Parathyroid adenoma (tissue), 2 donors: ENCODE data around the gene UGT2A1.

ENCODE experiments used
- H2AFZ ChIP-seq: fragments of 300-600 bp; sonication (generic); one replicate; pipeline ENCODE4 v1.7.0; 2017; ENCODE audit warnings: antibody characterized with exemption, mild to moderate bottlenecking
- H3K27ac ChIP-seq: fragments of 300-600 bp; sonication (generic); one replicate; pipeline ENCODE4 v1.7.0; 2017
- H3K27me3 ChIP-seq: fragments of 300-600 bp; sonication (generic); one replicate; pipeline ENCODE4 v1.7.0; 2017; ENCODE audit warnings: low read length; ENCODE audit not compliant: control insufficient read depth, insufficient read depth
- H3K36me3 ChIP-seq: fragments of 300-600 bp; sonication (generic); one replicate; pipeline ENCODE4 v1.7.0; 2017; ENCODE audit warnings: low read length; ENCODE audit not compliant: control insufficient read depth, insufficient read depth
- H3K4me1 ChIP-seq: fragments of 300-600 bp; sonication (generic); one replicate; pipeline ENCODE4 v1.7.0; 2017; ENCODE audit warnings: control low read depth
- H3K4me2 ChIP-seq: fragments of 300-600 bp; sonication (generic); one replicate; pipeline ENCODE4 v1.7.0; 2017; ENCODE audit warnings: low read length
- H3K4me3 ChIP-seq: fragments of 300-600 bp; sonication (generic); one replicate; pipeline ENCODE4 v1.7.0; 2017; ENCODE audit warnings: low read depth, low read length
- H3K79me2 ChIP-seq: fragments of 300-600 bp; sonication (generic); one replicate; pipeline ENCODE4 v1.7.0; 2017; ENCODE audit warnings: control low read depth
- H3K9ac ChIP-seq: fragments of 300-600 bp; sonication (generic); one replicate; pipeline ENCODE4 v1.7.0; 2017; ENCODE audit warnings: mild to moderate bottlenecking
- H3K9me3 ChIP-seq: fragments of 300-600 bp; sonication (generic); one replicate; pipeline ENCODE4 v1.7.0; 2017; ENCODE audit warnings: low read length; ENCODE audit not compliant: control insufficient read depth
- TF ChIP-seq, protein P1 (sequence below): fragments of 300-600 bp; sonication (generic); IDR thresholded peaks from one replicate; pipeline ENCODE4 v1.7.0; 2017; ENCODE audit warnings: antibody characterized with exemption, mild to moderate bottlenecking
- donor health status: primary hyperparathyroidism.

UGT2A1 gene

DNA sequence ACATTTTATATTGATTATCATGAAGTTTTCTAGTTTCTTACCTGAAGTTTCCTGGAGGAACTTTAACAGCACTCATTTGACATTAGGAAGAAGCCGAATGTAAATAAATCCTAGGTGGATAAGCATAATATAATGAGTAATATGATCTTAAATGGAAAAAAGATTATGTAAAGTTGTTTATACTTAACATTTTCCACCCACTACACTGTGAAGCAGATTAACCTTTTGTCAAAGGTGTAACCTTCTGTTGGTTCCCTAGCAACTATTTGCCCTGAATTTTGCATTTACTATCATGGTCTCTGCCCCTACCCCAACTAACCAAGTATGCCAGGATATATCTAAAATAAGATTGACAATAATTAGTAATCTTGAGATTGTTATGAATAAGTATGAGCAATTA lies at the start of gene UGT2A1:
TSS of gene UGT2A1 (minus strand) at position 101 of the 400 bp plus-strand sequence. CDS start 5,603 bp downstream, outside the sequence.
- Histone ChIP-seq H3K36me3 (no peaks in the 10 kb centered on the region), H3K4me1 (no peaks in the 10 kb centered on the region), H2AFZ (no peak within 1 kb of the TSS), H3K9ac (no peak within 1 kb of the TSS), H3K9me3 (no peaks in the 10 kb centered on the region), H3K79me2 (no peaks in the 10 kb centered on the region), H3K27me3 (no peaks in the 10 kb centered on the region), H3K4me3 (no peak within 1 kb of the TSS), H3K4me2 (no peak within 1 kb of the TSS), H3K27ac (no peak within 1 kb of the TSS)
- TF ChIP-seq, protein P1, sequence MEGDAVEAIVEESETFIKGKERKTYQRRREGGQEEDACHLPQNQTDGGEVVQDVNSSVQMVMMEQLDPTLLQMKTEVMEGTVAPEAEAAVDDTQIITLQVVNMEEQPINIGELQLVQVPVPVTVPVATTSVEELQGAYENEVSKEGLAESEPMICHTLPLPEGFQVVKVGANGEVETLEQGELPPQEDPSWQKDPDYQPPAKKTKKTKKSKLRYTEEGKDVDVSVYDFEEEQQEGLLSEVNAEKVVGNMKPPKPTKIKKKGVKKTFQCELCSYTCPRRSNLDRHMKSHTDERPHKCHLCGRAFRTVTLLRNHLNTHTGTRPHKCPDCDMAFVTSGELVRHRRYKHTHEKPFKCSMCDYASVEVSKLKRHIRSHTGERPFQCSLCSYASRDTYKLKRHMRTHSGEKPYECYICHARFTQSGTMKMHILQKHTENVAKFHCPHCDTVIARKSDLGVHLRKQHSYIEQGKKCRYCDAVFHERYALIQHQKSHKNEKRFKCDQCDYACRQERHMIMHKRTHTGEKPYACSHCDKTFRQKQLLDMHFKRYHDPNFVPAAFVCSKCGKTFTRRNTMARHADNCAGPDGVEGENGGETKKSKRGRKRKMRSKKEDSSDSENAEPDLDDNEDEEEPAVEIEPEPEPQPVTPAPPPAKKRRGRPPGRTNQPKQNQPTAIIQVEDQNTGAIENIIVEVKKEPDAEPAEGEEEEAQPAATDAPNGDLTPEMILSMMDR, result no peak

DNA sequence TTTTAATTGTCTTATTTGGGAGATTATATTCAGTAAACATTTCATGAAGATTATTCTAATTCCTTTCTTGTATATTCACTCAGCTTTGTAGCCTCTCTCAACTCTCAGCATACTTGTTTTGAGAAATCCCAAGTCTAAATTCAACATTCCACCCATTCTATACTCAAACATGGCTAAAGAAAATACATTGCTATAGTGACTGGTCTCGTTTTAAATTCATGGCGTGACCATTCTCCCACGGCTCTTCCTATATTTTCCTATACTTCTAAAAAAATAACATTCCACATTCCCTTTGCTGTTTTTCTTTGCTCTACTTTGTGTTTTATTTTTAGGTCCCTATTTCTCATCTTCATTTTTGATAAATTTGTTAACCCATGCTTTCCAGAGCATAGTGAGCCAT lies 49.2 kb upstream of the UGT2A1 start:
- no peak overlapping the region for H3K9ac ChIP-seq
- no peaks in the 10 kb centered on the region for H3K79me2 ChIP-seq
- TF ChIP-seq, protein P1, result no peak
- no peaks in the 10 kb centered on the region for H3K27me3 ChIP-seq
- no peak overlapping the region for H3K4me2 ChIP-seq
- H3K4me1 ChIP-seq, result no peaks in the 10 kb centered on the region
- H3K27ac ChIP-seq, result no peak overlapping the region
- H3K36me3 ChIP-seq, result no peaks in the 10 kb centered on the region
- no peaks in the 10 kb centered on the region for H3K9me3 ChIP-seq
- no peak overlapping the region for H2AFZ ChIP-seq
- H3K4me3 ChIP-seq, result no peak overlapping the region

DNA sequence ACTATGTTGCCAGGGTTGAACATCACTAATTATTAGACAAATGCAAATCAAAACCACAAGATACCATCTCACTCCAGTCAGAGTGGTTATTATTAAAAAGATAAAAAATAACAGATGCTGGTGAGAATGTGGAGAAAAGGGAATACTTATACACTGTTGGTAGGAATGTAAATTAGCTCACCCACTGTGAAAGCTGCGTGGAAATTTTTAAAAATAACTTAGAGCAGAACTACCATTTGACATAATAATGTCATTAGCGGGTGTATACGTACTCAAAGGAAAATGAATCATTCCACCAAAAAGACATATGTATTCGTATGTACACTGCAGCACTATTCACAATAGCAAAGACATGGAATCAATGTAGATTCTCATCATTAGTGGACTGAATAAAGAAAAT lies 48.6 kb upstream of the UGT2A1 start:
- Histone ChIP-seq H3K27ac (no peak overlapping the region), H3K4me2 (no peak overlapping the region), H3K9me3 (no peaks in the 10 kb centered on the region), H3K4me3 (no peak overlapping the region), H3K36me3 (no peaks in the 10 kb centered on the region), H3K27me3 (no peaks in the 10 kb centered on the region), H2AFZ (no peak overlapping the region), H3K79me2 (no peaks in the 10 kb centered on the region), H3K9ac (no peak overlapping the region), H3K4me1 (no peaks in the 10 kb centered on the region)
- TF ChIP-seq, protein P1, result no peak

DNA sequence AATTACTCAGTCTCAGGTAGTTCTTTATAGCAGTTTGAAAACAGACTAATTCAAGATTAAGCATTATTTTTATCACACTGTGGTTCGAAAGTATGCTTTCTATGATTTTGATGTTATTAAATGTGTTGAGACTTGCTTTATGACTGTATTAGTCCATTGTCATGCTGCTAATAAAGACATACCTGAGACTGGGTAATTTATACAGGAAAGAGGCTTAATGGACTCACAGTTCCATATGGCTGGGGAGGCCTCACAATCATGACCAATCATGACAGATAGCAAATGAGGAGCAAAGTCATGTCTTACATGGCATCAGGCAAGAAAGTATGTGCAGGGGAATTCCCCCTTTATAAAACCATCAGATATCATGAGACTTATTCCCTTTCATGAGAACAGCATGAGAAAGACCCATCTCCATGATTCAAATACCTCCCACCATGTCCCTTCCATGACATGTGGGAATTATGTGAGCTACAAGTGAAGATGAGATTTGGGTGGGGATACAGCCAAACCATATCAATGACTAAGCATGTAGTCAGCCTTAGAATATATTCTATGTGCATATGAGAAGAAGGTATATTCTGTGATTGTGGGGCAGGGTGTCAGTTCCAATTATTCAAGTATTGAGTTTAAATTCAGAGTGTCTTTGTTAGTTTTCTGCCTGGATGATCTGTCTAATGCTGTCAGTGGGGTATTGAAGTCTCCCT lies 44.6 kb upstream of the UGT2A1 start:
- no peaks in the 10 kb centered on the region for H3K36me3 ChIP-seq
- H3K27me3 ChIP-seq, result no peaks in the 10 kb centered on the region
- H3K79me2 ChIP-seq, result no peaks in the 10 kb centered on the region
- no peak overlapping the region for H3K27ac ChIP-seq
- H3K4me2 ChIP-seq, result no peak overlapping the region
- no peak overlapping the region for H3K4me3 ChIP-seq
- TF ChIP-seq, protein P1, result no peak
- no peak overlapping the region for H3K9ac ChIP-seq
- no peaks in the 10 kb centered on the region for H3K4me1 ChIP-seq
- H2AFZ ChIP-seq, result no peak overlapping the region
- H3K9me3 ChIP-seq, result no peaks in the 10 kb centered on the region

DNA sequence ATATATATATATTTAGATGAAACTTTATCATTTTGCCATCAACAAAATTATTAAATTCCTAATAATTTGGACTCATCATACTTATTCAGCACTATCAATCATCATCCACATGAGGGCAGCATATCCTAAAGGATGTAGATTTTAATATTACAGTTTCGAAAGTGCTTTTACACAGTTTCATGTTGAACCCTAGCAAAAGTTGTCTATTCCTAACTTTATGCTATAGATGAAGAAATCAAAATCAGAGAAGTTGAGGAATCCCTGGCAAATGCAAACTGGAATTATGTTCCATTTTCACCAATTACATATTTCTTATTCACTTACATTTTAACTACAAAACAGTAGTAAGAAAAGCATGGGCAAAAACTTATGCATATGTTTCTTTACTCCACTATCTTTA lies 36.6 kb upstream of the UGT2A1 start:
- no peak overlapping the region for H2AFZ ChIP-seq
- no peak overlapping the region for H3K4me3 ChIP-seq
- H3K27me3 ChIP-seq, result no peaks in the 10 kb centered on the region
- H3K4me1 ChIP-seq, result no peaks in the 10 kb centered on the region
- TF ChIP-seq, protein P1, result peak; percentile 13
- no peaks in the 10 kb centered on the region for H3K79me2 ChIP-seq
- H3K27ac ChIP-seq, result no peak overlapping the region
- no peaks in the 10 kb centered on the region for H3K9me3 ChIP-seq
- no peak overlapping the region for H3K4me2 ChIP-seq
- no peak overlapping the region for H3K9ac ChIP-seq
- H3K36me3 ChIP-seq, result no peaks in the 10 kb centered on the region
